ENCODE data around the gene KCNK1. TPM values are rescaled to one million over a fixed set of nuclear protein-coding genes. Genes with fewer than 3 reads are reported as not detected.

The KCNK1 gene
- total and polyA plus RNA-seq, 4 donors, result 2.5 to 12.3 (median 4.5) TPM

DNA sequence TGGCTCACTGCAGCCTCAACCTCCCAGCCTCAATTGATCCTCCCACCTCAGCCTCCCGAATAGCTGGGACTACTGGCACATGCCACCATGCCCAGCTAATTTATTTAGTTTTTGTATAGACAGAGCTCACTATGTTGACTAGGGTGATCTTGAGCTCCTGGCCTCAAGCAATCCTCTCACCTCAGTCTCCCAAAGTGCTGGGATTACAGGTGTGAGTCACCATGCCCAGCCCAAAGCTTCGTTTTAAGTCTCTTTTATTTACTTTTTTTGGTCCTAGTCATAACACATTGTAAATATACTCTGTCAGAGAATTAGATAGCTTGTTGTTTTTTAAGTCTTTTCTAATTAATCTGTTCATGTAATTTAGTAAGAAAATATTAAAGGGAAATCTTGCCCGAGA, 42.8 kb downstream of the KCNK1 start:
- no peaks in the 10 kb centered on the region for H3K36me3 ChIP-seq (ENCODE audit: control insufficient read depth in 4 of 4, insufficient read depth in 3 of 4, low read depth in 1 of 4, low read length in 3 of 4)
- no peaks in the 10 kb centered on the region for H3K27me3 ChIP-seq (ENCODE audit: control insufficient read depth in 4 of 4, insufficient read depth in 4 of 4, low read length in 3 of 4)
- peaks cover 0 to 4% (median 1%) of the 10 kb centered on the region in 4 donors for H3K4me1 ChIP-seq (ENCODE audit: control insufficient read depth in 4 of 4, insufficient read depth in 4 of 4, low read length in 3 of 4)
- TF ChIP-seq ZBTB33 (IDR thresholded peaks at IDR 0.05) (no peak), HNF4A (conservative IDR thresholded peaks at IDR 0.05) (no peak)
- no peaks in the 10 kb centered on the region for H3K9me3 ChIP-seq (ENCODE audit: control insufficient read depth in 4 of 4, low read length in 3 of 4)
- no peak overlapping the region for H3K27ac ChIP-seq (ENCODE audit: low read depth in 1 of 2, low read length in 2 of 2)
- H3K4me3 ChIP-seq (ENCODE audit: low read depth in 1 of 3, low read length in 3 of 3), result no peak overlapping the region
- no peak overlapping the region for H3K9ac ChIP-seq (ENCODE audit: low read depth in 1 of 2, low read length in 2 of 2)
- no peak for DNase-seq (ENCODE audit: low spot score)
- 87% methylated on average over 3 of the region's 3 CpGs for WGBS

DNA sequence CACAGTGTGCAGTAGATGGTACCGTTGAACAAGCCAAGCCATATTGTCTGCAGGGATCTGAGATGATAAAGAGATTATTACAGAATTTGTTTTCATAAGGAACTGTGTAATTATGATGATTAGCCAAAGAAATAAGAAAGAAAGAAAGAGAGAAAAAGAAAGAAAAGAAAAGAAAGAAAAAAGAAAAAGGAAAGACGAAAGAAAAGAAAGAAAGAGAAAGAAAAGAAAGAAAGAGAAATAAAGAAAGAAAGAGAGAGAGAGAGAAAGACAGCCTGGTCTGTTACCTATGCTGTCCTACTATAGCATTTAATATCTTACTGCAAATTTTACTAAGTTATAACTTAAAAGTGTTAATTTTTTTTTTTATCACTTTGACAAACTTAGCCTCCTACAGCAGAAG, 43.6 kb downstream of the KCNK1 start:
- WGBS, result 97% methylated on average over 2 of the region's 2 CpGs
- H3K36me3 ChIP-seq (ENCODE audit: control insufficient read depth in 4 of 4, insufficient read depth in 3 of 4, low read depth in 1 of 4, low read length in 3 of 4), result no peaks in the 10 kb centered on the region
- H3K27ac ChIP-seq (ENCODE audit: low read depth in 1 of 2, low read length in 2 of 2), result no peak overlapping the region
- no peak overlapping the region for H3K9ac ChIP-seq (ENCODE audit: low read depth in 1 of 2, low read length in 2 of 2)
- peaks cover 0 to 3% (median under 1%) of the 10 kb centered on the region in 4 donors for H3K4me1 ChIP-seq (ENCODE audit: control insufficient read depth in 4 of 4, insufficient read depth in 4 of 4, low read length in 3 of 4)
- no peaks in the 10 kb centered on the region for H3K9me3 ChIP-seq (ENCODE audit: control insufficient read depth in 4 of 4, low read length in 3 of 4)
- no peaks in the 10 kb centered on the region for H3K27me3 ChIP-seq (ENCODE audit: control insufficient read depth in 4 of 4, insufficient read depth in 4 of 4, low read length in 3 of 4)
- no peak overlapping the region for H3K4me3 ChIP-seq (ENCODE audit: low read depth in 1 of 3, low read length in 3 of 3)
- TF ChIP-seq EGR1 (IDR thresholded peaks at IDR 0.05; ENCODE audit: low read depth in 2 of 2) (no peak), HNF4G (IDR thresholded peaks at IDR 0.05) (no peak), GABPA (IDR thresholded peaks at IDR 0.05 in 1 of 2, conservative IDR thresholded peaks at IDR 0.05 in 1 of 2) (no peak), FOXA1 (IDR thresholded peaks at IDR 0.05) (no peak), TAF1 (conservative IDR thresholded peaks at IDR 0.05) (no peak), ZBTB33 (IDR thresholded peaks at IDR 0.05) (no peak), RXRA (IDR thresholded peaks at IDR 0.05) (no peak), NR2F2 (IDR thresholded peaks at IDR 0.05) (no peak)
- TF ChIP-seq, protein P1, sequence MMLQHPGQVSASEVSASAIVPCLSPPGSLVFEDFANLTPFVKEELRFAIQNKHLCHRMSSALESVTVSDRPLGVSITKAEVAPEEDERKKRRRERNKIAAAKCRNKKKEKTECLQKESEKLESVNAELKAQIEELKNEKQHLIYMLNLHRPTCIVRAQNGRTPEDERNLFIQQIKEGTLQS (IDR thresholded peaks at IDR 0.05), result no peak
- TF ChIP-seq, protein P2, sequence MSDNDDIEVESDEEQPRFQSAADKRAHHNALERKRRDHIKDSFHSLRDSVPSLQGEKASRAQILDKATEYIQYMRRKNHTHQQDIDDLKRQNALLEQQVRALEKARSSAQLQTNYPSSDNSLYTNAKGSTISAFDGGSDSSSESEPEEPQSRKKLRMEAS (IDR thresholded peaks at IDR 0.05), result no peak
- TF ChIP-seq, protein P3, sequence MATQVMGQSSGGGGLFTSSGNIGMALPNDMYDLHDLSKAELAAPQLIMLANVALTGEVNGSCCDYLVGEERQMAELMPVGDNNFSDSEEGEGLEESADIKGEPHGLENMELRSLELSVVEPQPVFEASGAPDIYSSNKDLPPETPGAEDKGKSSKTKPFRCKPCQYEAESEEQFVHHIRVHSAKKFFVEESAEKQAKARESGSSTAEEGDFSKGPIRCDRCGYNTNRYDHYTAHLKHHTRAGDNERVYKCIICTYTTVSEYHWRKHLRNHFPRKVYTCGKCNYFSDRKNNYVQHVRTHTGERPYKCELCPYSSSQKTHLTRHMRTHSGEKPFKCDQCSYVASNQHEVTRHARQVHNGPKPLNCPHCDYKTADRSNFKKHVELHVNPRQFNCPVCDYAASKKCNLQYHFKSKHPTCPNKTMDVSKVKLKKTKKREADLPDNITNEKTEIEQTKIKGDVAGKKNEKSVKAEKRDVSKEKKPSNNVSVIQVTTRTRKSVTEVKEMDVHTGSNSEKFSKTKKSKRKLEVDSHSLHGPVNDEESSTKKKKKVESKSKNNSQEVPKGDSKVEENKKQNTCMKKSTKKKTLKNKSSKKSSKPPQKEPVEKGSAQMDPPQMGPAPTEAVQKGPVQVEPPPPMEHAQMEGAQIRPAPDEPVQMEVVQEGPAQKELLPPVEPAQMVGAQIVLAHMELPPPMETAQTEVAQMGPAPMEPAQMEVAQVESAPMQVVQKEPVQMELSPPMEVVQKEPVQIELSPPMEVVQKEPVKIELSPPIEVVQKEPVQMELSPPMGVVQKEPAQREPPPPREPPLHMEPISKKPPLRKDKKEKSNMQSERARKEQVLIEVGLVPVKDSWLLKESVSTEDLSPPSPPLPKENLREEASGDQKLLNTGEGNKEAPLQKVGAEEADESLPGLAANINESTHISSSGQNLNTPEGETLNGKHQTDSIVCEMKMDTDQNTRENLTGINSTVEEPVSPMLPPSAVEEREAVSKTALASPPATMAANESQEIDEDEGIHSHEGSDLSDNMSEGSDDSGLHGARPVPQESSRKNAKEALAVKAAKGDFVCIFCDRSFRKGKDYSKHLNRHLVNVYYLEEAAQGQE (IDR thresholded peaks at IDR 0.05), result no peak
- no peak for DNase-seq (ENCODE audit: low spot score)

All from liver (tissue), 9 donors.